ENCODE data around the gene SDCBP2. TPM values are rescaled to one million over a fixed set of nuclear protein-coding genes. Genes with fewer than 3 reads are reported as not detected.

Gene SDCBP2
- polyA plus RNA-seq, 1 of the 3 experiments (the other 2 are of a cell fraction), result 3.0 TPM

- CTCF ChIA-PET, result interaction anchor here (1.6 to 2.0 kb wide), 2 partner anchors 67 to 113 kb away, joined by 4 to 11 read pairs; no protein-coding TSS in a partner anchor
Measured at GRCh38 chr20:1324598-1325172, 4.3 kb downstream of the SDCBP2 start.

More at GRCh38 chr20:1324598-1325172, 4.3 kb downstream of the SDCBP2 start:
- Histone ChIP-seq H3K9me2 (no peaks in the 10 kb centered on the region), H3K79me2 (ENCODE audit: insufficient read depth) (peaks cover 42% of the 10 kb centered on the region), H3K27me3 (ENCODE audit: insufficient read depth) (no peaks in the 10 kb centered on the region), H3K4me2 (peak overlapping the region; percentile 89), H3K4me3 (ENCODE audit: low read depth in 2 of 2, low read length in 1 of 2) (peak overlapping the region; percentile 87 to 97), H2AFZ (ENCODE audit: low read depth) (peak overlapping the region; percentile 66; the same call in 1 of the 2 replicates), H4K20me1 (ENCODE audit: insufficient read depth) (no peaks in the 10 kb centered on the region; the same call in 1 of the 2 replicates), H3K9me3 (no peaks in the 10 kb centered on the region), H3F3A (replicated peaks; ENCODE audit: insufficient read depth) (peaks cover 17% of the 10 kb centered on the region), H3K27ac (ENCODE audit: low read depth in 2 of 2, low read length in 1 of 2) (peak overlapping the region; percentile 75 to 98), H3K36me3 (replicated peaks in 1 of 2; ENCODE audit: control insufficient read depth in 1 of 2, insufficient read depth in 2 of 2, low read length in 1 of 2) (no peaks in the 10 kb centered on the region), H3K4me1 (ENCODE audit: control insufficient read depth in 1 of 2, insufficient read depth in 2 of 2, low read depth in 1 of 2, low read length in 1 of 2) (peaks cover 32 to 39% of the 10 kb centered on the region in 2 experiments), H3K9ac (peak overlapping the region; percentile 99)
- WGBS (ENCODE audit: low lambda C conversion rate), result 6% methylated on average over 15 of the region's 15 CpGs
- TF ChIP-seq USF2 (IDR thresholded peaks at IDR 0.05; ENCODE audit: borderline replicate concordance, low read depth, low read length) (no peak), FOSL2 (IDR thresholded peaks at IDR 0.05; ENCODE audit: borderline replicate concordance, low read depth) (peak; percentile 36; the same call in 1 of the 2 replicates), IRF3 (IDR thresholded peaks at IDR 0.05; ENCODE audit: low read depth, low read length) (no peak), NRF1 (IDR thresholded peaks at IDR 0.05; ENCODE audit: low read depth, low read length) (no peak), JUND (IDR thresholded peaks at IDR 0.05) (peak; percentile 20; the same call in 1 of the 2 replicates), FOXJ3 (CRISPR knock-in tag; IDR thresholded peaks at IDR 0.05) (no peak), RFX5 (IDR thresholded peaks at IDR 0.05; ENCODE audit: low read length) (no peak), ELF1 (IDR thresholded peaks at IDR 0.05) (no peak), GABPA (IDR thresholded peaks at IDR 0.05; ENCODE audit: low read depth) (no peak), EZH2phosphoT487 (IDR thresholded peaks at IDR 0.05; ENCODE audit: borderline replicate concordance, low read depth) (no peak), RAD21 (IDR thresholded peaks at IDR 0.05; ENCODE audit: low read length) (no peak), TCF12 (IDR thresholded peaks at IDR 0.05) (no peak), PBX3 (IDR thresholded peaks at IDR 0.05) (no peak), MXI1 (IDR thresholded peaks at IDR 0.05; ENCODE audit: low read depth, low read length) (no peak), NFIC (IDR thresholded peaks at IDR 0.05; ENCODE audit: borderline replicate concordance) (no peak), POLR2AphosphoS5 (IDR thresholded peaks at IDR 0.05; ENCODE audit: low read depth, low read length) (no peak), RXRA (IDR thresholded peaks at IDR 0.05; ENCODE audit: borderline replicate concordance, low read depth) (no peak), MAX (IDR thresholded peaks at IDR 0.05; ENCODE audit: low read depth) (peak; percentile 69; the same call in 1 of the 2 replicates)
- no peak for DNase-seq
- POLR2A ChIA-PET, result interaction anchor here (1.3 kb wide), 1 partner anchor 67 kb away, joined by 8 read pairs; no protein-coding TSS in a partner anchor
